Testis (tissue), 2 donors: ENCODE results near the gene FBN1.

ENCODE experiments used
- POLR2A ChIP-seq: fragments of 450-650 bp; IDR thresholded peaks from one replicate; pipeline ENCODE4 v1.6.1; 2017; ENCODE audit warnings: antibody characterized with exemption, mild to moderate bottlenecking, moderate library complexity
- TF ChIP-seq, protein P1 (sequence below), 3 experiments: fragments of 450-650 bp in 2 of 3; fragments of 200-600 bp in 1 of 3; sonication (generic) in 1 of 3; IDR thresholded peaks; one replicate each; pipeline ENCODE4 v1.5.1; 2016 to 2019; ENCODE audit warnings: antibody characterized with exemption in 3 of 3, mild to moderate bottlenecking in 2 of 3, moderate library complexity in 1 of 3

GRCh38 chr15:48638963-48639362, 6.5 kb downstream of the FBN1 start:
- TF ChIP-seq, protein P1, sequence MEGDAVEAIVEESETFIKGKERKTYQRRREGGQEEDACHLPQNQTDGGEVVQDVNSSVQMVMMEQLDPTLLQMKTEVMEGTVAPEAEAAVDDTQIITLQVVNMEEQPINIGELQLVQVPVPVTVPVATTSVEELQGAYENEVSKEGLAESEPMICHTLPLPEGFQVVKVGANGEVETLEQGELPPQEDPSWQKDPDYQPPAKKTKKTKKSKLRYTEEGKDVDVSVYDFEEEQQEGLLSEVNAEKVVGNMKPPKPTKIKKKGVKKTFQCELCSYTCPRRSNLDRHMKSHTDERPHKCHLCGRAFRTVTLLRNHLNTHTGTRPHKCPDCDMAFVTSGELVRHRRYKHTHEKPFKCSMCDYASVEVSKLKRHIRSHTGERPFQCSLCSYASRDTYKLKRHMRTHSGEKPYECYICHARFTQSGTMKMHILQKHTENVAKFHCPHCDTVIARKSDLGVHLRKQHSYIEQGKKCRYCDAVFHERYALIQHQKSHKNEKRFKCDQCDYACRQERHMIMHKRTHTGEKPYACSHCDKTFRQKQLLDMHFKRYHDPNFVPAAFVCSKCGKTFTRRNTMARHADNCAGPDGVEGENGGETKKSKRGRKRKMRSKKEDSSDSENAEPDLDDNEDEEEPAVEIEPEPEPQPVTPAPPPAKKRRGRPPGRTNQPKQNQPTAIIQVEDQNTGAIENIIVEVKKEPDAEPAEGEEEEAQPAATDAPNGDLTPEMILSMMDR (IDR thresholded peaks at IDR 0.05): no peak
- no peak for TF ChIP-seq POLR2A
